Measurements from ENCODE around the gene MMRN2. TPM values are rescaled to one million over a fixed set of nuclear protein-coding genes. Genes with fewer than 3 reads are reported as not detected.

MMRN2 gene
- total and polyA plus RNA-seq, 2 of the 8 experiments (the other 6 are each of a cell fraction or from before 2014, with no cell fraction given) = 1.2 TPM

GRCh38 chr10:86941991-86942421, 15.4 kb downstream of the MMRN2 start:
- Histone ChIP-seq H2BK15ac (ENCODE audit: low read length) (0 out of 2 replicates have a peak overlapping the region, but pooled peaks have one; percentile 72), H3K36me3 (ENCODE audit: control insufficient read depth in 2 of 4, insufficient read depth in 4 of 4, low read length in 3 of 4) (no peaks in the 10 kb centered on the region), H2BK20ac (ENCODE audit: low read length) (no peak overlapping the region), H4K8ac (ENCODE audit: extremely low read depth, insufficient read depth, low read length) (peak overlapping the region; percentile 87; the same call in 1 of the 2 replicates), H3K9me3 (ENCODE audit: insufficient read depth in 2 of 2, low read depth in 1 of 2, low read length in 1 of 2) (no peaks in the 10 kb centered on the region), H3K14ac (ENCODE audit: insufficient read length) (no peak overlapping the region), H3K4me3 (ENCODE audit: extremely low read depth in 1 of 4, insufficient read depth in 2 of 4, low read depth in 3 of 4, low read length in 4 of 4) (no peak overlapping the region), H2BK120ac (replicated peaks; ENCODE audit: low read depth, low read length) (no peak overlapping the region), H2AK5ac (ENCODE audit: low read depth, low read length) (no peak overlapping the region), H2AFZ (ENCODE audit: low read length) (no peak overlapping the region), H3K4me2 (ENCODE audit: insufficient read depth in 1 of 2, low read depth in 2 of 2, low read length in 2 of 2) (no peak overlapping the region), H3K23me2 (ENCODE audit: low read depth, low read length) (no peaks in the 10 kb centered on the region), H3K79me1 (ENCODE audit: low read depth, low read length) (no peaks in the 10 kb centered on the region), H3K4ac (replicated peaks; ENCODE audit: insufficient read length, low read depth, low read length) (no peak overlapping the region), H3K27ac (ENCODE audit: low read depth, low read length) (no peak overlapping the region), H4K91ac (replicated peaks; ENCODE audit: insufficient read length, low read length) (no peak overlapping the region), H2BK5ac (ENCODE audit: low read depth, low read length) (no peak overlapping the region), H4K20me1 (replicated peaks in 1 of 2; ENCODE audit: control insufficient read depth in 1 of 2, insufficient read depth in 2 of 2, low read length in 2 of 2) (no peaks in the 10 kb centered on the region), H3K4me1 (replicated peaks in 1 of 4; ENCODE audit: control insufficient read depth in 3 of 4, insufficient read depth in 4 of 4, low read length in 3 of 4) (peaks cover 2 to 5% (median 3%) of the 10 kb centered on the region in 4 experiments; a peak in 6 of 7 replicates), H4K5ac (ENCODE audit: insufficient read length, low read depth, low read length) (no peak overlapping the region), H3K18ac (ENCODE audit: extremely low read depth, low read length) (no peak overlapping the region), H3K79me2 (ENCODE audit: control insufficient read depth in 1 of 2, insufficient read depth in 2 of 2, low read length in 2 of 2) (no peaks in the 10 kb centered on the region), H3K23ac (ENCODE audit: insufficient read length) (no peak overlapping the region), H2BK12ac (ENCODE audit: low read depth, low read length) (no peak overlapping the region), H3K56ac (replicated peaks; ENCODE audit: insufficient read length, low read depth, low read length) (no peak overlapping the region), H3K9ac (replicated peaks in 1 of 4; ENCODE audit: extremely low read depth in 1 of 4, low read depth in 3 of 4, low read length in 3 of 4) (no peak overlapping the region), H3K27me3 (replicated peaks in 1 of 4; ENCODE audit: control insufficient read depth in 3 of 4, extremely low read depth in 1 of 4, insufficient read depth in 3 of 4, low read length in 3 of 4) (peaks cover 0 to 3% (median 0%) of the 10 kb centered on the region in 4 experiments; a peak in 2 of 7 replicates)
- 94% methylated on average over 10 of the region's 14 CpGs; no CpG with 5 or more reads in 1 of the 2 experiments for WGBS, 2 experiments (ENCODE audit: extremely low coverage in 1 of 2, insufficient coverage in 1 of 2, insufficient read length in 1 of 2, insufficient replicate concordance in 2 of 2, low coverage in 1 of 2, low lambda C conversion rate in 2 of 2, missing lambda C conversion rate in 1 of 2)
- FAIRE-seq (no peak), DNase-seq (ENCODE audit: low read depth in 1 of 2, low spot score in 2 of 2) (no peak)
- ChIA-PET CTCF (ENCODE audit: partially characterized antibody) (interaction anchor here (0.6 to 26.4 kb wide), 14 partner anchors 8 to 257 kb away, joined by 3 to 975 read pairs (median 6); partner anchors contain the start of genes ADIRF, MMRN2 and SNCG), POLR2A (ENCODE audit: partially characterized antibody) (interaction anchor here (1.1 to 2.9 kb wide), 8 partner anchors 13 to 151 kb away, joined by 3 to 20 read pairs (median 5); partner anchors contain the start of genes ADIRF and SNCG)
